GM10847 (cell line): Measurements from ENCODE around the gene SPRED3.

ENCODE experiments used
- POLR2A ChIP-seq: IDR thresholded peaks from 2 replicates; pipeline ENCODE4 v1.6.1; 2011; ENCODE audit not compliant: insufficient read length; ENCODE audit errors: extremely low read depth

SPRED3 gene

DNA sequence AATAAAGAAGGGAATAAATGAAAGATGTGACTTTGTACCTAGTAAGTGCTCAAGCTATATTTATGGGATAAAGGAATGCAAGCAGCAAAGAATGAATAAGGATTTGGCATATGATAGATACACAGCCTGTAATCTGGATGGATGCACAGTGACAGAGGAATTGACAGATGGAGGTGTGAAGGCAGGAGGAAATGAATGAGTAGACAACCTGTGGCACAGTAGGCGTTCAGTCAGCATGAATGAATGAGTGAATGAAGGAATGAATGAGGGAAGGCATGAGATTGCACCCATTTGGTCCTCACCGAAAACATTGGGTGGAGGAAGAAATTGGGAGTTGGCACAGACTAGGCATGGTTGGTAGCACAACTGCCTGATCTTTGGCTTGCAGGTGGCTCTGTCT, 18.9 kb upstream of the SPRED3 start:
- TF ChIP-seq POLR2A: no peak

DNA sequence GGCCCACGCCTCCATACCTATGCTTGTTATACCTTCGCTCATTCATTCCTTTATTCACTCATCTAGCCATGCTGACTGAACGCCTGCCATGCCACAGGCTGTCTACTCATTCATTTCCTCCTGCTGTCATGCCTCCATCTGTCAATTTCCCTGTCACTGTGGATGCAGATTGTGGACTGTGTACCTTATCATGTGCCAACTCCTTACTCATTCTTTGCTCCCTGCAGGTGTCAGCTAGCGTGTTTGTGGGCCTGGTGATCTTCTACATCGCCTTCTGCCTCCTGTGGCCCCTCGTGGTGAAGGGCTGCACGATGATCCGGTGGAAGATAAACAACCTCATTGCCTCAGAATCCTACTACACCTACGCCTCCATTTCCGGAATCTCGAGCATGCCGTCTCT, 18.2 kb upstream of the SPRED3 start:
- TF ChIP-seq POLR2A: no peak

DNA sequence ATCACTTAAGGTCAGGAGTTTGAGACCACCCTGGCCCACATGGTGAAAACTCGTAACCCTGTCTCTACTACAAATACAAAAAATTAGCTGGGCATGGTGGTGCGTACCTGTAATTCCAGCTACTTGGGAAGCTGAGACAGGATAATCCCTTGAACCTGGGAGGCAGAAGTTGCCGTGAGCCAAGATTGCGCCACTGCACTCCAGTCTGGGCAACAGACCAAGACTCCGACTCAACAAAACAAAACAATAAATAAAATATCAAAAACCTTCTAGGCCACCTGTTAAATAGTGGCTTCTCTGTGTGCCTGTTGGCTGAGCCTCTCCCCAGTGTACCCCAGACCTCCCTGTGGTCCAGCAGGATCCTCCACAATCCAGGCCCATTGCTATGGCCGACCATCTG, 17.4 kb upstream of the SPRED3 start:
- TF ChIP-seq POLR2A: no peak

DNA sequence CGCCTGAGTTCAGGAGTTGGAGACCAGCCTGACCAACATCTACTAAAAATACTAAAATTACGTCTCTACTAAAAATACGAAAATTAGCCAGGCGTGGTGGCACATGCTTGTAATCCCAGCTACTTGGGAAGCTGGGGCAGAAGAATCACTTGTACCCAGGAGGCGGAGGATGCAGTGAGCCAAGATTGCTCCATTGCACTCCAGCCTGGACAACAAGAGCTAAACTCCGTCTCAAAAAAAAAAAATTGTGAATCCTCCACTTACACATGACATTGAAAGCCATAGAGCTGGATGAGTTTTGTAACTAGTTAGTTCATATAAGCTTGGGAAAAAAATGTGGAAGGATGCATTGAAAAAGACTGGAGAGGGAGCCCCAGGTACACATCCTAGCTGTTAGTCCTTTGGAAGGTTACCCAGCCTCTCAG, 14.6 kb upstream of the SPRED3 start:
- TF ChIP-seq POLR2A: no peak

DNA sequence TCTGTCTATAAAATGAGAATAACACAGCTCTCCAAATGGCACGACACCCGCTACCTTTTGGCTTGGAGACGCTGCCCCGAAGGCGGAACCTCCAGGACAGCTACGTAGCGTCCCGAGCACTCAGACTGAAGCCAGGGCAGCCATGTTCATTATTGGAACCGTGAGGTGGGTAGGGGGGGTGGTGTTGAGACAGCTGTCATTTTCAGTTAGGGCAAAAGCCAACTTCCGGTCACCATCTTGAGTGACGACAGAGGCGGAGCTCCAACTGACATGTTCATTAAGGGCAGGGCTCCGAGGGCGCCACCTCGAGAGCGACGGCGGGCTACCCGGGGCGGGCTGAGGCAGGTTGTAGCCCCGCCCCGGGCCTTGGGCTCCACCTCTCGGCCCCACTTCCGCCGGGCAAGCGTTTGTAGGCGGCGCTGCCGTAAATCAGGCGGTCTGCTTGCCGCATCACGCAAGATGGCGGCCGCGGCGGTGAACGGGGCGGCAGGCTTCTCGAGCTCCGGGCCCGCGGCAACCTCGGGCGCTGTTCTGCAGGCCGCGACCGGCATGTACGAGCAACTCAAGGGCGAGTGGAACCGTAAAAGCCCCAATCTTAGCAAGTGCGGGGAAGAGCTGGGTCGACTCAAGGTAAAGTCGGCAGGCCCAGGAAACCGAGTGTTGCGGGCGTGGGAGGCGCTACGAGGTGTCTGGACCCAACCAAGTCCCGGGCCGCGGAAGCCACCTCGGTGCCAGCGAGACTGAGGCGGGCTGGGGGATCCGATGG, 14.0 kb upstream of the SPRED3 start, which contains the start of gene PSMD8:
Gene PSMD8, plus strand, starts transcription at position 240 of the 766 bp plus-strand sequence. Its CDS starts 31 bp downstream, at position 271.
- TF ChIP-seq POLR2A: peak; percentile 98

- no peak for TF ChIP-seq POLR2A
These were observed 13.4 kb upstream of the SPRED3 start for GRCh38 chr19:38375098-38375493.

DNA sequence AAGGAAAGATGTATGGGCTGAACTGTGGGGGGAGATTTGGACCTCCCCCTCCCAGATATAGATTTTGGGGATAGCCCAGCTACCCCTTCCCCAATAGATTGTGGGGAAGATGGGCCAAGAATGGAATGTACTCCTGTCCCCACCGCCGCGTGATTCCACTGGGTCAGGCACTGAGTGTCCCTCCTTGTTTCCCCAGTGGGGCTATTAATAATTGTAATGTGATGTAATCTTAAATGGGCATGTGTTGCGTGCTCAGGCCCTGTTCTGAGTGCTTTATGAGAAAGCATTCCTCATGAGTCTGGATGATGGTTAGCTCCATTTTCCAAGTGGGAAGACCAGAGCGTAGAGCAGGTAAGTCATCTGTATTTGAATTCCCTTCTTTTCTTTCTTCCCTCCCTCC, 12.7 kb upstream of the SPRED3 start:
- TF ChIP-seq POLR2A: no peak

DNA sequence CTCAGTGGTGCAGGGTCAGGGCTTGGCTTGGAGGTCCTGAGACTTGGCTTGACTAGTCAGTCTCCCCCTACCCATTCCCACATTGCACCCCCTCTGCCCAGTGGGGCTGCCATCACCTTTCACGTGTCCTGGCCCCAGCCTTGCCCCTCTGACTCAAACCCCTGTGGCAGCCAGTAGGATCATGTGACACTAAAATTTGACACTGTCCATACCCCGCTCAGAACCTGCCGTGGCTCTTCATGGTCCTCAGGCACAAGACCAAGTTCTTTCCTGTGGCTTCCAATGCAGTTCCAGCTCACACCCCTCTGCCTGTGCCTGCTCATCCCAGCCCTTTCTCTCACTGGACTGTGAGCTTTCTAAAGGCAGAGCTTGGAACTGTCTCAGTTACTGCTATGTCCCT, 11.9 kb upstream of the SPRED3 start:
- no peak for TF ChIP-seq POLR2A

DNA sequence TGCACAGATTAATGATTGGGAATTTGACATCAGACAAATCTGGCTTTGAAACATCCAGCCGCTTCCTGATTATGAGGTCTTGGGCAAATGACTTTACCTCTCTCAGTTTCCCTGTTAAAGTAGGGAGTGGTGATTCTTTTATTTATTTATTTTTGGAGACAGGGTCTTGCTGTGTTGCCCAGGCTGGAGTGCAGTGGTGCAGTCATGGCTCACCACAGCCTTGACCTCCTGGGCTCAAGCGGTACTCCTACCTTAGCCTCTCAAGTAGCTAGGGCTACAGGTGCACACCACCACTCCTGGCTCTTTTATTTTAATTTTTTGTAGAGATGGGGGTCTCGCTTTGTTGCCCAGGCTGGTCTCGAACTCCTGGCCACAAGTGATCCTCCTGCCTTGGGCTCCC, 11.4 kb upstream of the SPRED3 start:
- no peak for TF ChIP-seq POLR2A

GRCh38 chr19:38378866-38379265, 9.6 kb upstream of the SPRED3 start:
- no peak for TF ChIP-seq POLR2A

DNA sequence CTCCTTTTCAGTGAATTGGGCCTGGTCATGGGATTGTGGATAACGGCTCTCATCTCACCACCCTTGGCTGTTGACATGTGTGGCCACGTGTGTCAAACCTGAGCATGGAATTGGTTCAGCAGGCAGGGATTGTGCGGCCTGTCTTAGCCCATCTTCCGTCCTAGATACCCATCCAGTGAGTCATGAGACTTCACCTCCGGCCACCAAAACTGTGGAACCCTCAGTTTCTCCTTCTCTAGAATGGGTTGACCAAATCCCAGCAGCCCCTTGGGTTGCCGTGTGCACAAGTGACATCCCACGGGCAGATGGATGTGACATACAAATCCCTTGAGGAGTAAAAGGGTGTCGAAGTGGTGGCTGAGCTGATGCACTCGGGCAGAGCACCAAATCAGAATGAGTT, 7.4 kb upstream of the SPRED3 start:
- no peak for TF ChIP-seq POLR2A

GRCh38 chr19:38383184-38383583, 5.3 kb upstream of the SPRED3 start:
- no peak for TF ChIP-seq POLR2A

GRCh38 chr19:38383743-38384142, 4.8 kb upstream of the SPRED3 start:
- no peak for TF ChIP-seq POLR2A

- no peak for TF ChIP-seq POLR2A
These were observed 4.1 kb upstream of the SPRED3 start for GRCh38 chr19:38384209-38385027.

DNA sequence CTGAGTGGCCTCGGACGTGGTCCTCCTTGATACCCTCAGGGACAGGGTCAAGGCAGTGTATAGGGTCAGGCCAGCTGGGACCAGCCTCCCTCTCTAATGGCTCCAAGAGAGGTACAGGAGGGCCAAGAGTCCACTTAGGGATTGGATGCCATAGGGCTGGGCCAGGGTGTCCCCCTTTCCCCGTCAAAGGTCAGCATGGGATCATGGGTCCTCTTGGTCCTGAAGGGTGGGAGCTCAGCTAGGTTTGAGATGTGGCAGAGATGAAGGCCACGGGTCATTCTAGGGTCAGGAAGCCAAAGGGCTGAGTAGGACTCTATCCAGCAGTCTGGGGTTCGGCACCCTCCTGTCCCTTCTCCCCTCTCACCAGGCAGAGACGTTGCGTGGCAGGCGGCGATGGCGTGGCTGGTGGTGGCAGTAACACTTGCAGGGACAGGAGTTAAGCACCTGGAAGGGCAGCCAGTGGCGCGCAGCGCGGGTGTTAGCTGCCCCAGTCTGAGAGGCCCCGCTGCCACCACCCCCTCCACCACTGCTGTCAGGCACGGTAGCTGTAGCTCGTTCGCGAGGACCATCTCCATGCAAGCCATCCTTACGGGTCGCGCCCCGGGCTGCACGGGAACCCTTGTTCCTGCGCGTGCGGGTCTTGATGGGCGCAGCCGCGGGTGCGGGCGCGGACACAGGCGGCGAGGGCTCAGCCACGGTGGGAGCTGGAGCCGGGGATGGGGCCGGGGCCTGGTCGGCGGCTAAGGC, 3.3 kb upstream of the SPRED3 start:
- no peak for TF ChIP-seq POLR2A

- no peak for TF ChIP-seq POLR2A
These were observed 2.7 kb upstream of the SPRED3 start for GRCh38 chr19:38385804-38386257.

GRCh38 chr19:38386300-38386970, 2.1 kb upstream of the SPRED3 start:
- no peak for TF ChIP-seq POLR2A
